Stimulated activated CD4-positive, alpha-beta T cell treated with anti-CD3 and anti-CD28 coated beads, Interleukin-15, amount 100 ng/mL, for 48 hours (primary cell): ENCODE measurements around the gene CUZD1.

Experiments
- DNase-seq, 2 donors: peaks; one replicate each; pipeline ENCODE4 v3.0.0-alpha.2; 2020; ENCODE audit warnings: low read depth in 2 of 2

Gene CUZD1

DNA sequence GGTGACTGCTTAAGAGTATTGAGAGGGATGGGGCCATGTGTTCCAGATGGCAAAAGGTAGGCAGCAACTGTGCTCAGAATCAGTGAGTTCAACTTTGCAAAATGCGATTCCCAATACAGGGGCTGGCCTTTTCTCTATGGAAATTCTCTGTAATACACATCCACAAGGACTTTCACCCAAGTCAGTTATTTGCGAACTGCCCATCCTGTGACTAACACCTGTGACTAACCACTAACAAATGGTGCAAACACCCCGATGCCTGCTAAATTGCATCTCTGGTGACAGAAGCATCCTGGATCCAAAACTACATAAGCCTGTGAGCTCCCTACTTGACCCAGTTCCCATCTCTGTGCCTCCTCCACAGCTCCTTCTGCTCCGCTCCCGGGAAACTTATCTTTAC lies 9.0 kb upstream of the CUZD1 start:
- DNase-seq: no peak

DNA sequence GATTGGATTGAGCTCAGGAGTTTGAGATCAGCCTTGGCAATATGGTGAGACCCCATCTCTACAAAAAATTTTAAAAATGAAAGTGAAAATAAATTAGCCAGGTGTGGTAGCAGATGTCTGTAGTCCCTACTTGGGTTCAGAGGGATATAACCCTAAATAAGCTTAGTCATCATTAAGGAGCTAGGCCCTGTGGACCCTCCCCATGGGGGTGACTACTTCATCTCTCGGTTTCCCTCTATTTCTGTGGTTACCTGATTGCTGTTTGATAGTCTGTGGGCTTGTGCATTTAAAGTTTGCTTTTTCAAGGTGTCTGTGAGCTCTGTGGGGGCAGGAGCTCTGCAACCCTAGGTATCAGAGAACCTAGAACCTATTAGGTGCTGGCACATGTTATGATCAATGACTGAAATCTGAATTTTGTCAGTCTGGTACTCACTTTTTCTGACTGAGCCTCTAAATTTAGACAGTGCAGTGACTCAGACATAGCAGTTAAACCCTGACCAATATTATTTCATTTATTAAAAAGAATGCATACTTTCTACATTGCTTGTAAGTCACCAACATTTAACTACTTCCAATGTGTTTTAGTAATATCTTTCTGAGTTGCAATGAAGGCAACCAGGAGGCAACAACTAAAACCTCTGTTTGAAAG lies 8.1 kb upstream of the CUZD1 start:
- DNase-seq: no peak

DNA sequence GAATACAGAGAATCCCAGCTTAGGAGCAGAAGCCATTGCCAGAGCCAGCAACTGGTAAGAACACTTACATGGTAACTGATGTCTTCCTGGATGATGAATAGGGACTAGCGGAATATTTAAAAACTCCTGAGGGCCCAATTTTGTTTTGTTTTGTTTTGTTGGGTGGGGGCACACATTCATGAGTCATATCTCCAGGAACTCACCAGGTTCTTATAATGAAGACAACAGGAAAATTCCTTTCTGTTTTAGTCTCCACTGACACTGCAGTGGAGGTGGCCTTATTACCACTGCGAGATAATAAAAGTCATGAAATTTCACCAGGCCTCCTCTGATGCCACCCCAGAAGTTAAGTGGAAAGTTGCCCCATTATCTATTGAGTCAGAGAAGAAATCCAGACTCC lies 6.6 kb upstream of the CUZD1 start:
- no peak for DNase-seq

DNA sequence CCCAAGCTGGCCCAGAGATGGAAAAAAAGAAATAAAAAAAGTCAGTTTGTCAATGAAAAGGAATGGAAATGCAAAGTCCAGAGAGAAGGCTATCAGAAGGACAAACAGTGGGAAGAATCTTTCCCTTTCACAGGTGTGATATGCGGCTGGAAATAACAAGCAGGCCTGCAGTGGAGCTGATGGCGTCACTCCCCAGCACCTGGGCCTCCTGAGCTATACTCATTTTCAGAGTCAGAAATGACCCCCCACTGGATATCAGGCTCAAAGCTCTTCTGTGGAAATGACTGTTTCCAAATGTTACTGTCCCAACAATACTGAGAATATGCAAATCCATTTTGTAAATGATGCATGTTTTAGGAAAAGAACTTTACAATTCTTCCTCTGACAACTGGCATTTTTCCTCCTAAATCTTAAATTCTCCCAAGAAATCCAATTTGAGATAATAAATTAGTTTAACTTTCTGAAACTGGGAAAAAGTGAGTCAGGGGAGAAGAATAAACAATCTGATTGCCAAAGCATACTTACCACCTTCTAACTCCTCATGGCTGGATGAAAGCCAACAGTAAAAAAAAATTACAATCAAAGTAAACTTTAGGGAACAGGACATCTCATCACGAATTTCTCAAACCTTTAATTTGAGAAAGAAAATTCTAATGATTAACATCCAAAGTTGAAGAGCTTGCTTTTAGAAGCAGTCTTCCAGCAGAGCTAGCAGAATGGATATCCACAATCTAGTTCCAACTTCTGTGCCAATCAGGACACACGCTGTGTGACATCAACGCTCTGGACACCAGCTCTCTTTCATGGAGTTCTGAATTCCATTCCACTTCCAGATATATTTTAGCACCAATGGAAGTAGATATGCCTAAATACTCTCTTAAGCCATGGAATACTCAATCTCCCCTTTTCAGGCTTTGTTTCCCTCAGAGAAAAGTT lies 5.3 kb upstream of the CUZD1 start:
- no peak for DNase-seq

GRCh38 chr10:122849900-122850605 lies 4.4 kb upstream of the CUZD1 start:
- DNase-seq: no peak

GRCh38 chr10:122849090-122849489 lies 3.4 kb upstream of the CUZD1 start:
- DNase-seq: no peak

DNA sequence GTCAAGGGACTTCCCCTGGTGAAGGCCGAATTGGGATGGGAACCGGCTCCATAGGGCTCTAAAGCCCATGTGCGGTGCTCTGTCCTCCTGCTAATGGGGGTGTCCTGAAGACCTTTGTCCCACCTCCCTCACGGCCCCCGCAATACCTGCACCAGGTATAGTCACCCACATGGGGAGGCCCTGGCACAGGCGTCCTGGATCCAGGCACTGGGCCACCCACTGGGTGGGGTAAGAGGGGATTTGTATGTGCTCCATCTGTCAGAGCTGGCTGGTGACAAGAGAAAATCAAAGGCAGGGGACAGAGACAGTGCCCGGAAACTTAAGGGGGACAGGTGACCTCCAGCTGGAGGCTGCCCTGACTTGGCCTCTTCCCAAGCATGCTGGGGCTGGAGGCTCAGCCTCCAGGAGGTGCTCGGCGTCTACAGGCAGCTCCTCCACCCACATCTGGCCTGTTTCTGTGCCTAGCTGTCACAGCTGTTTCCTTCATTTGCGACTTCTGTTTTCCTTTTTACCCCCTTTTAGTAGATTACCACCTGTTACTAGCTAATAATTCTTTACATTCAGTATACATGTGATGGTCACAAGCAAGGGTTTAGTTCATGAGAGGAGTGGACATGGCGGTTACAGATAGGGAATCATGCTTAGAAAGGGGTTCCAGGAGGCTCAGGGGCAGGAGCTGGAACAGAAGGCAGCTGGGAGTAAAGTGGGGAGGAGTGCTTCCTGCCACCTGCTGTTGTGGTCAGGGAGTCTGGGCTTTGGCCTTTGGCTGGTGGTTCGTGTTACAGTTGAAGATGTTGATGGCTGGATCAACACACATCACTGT lies 2.3 kb upstream of the CUZD1 start:
- no peak for DNase-seq

DNA sequence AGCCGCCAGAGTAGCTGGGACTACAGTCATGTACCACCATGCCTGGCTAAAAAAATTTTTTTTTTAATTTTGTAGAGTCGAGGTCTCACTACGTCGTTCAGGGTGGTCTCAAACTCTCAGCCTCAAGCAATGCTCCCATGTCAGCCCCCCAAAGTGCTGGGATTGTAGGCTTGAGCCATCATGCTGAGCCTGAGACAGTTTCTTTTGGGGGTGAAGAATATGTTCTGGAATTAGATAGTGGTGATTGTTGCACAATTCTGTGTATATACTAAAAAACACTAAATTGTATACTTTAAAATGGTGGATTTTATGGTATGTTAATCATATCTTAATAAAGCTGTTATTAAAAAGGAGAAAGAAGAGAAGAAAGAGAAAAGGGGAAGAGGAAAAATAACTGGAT lies 1.5 kb downstream of the CUZD1 start:
- DNase-seq: no peak

GRCh38 chr10:122841569-122841968 lies 4.1 kb downstream of the CUZD1 start:
- DNase-seq: no peak

- DNase-seq: no peak
Measured at GRCh38 chr10:122839505-122839904, 6.2 kb downstream of the CUZD1 start.

- DNase-seq: no peak
Measured at GRCh38 chr10:122838880-122839279, 6.8 kb downstream of the CUZD1 start.

GRCh38 chr10:122835908-122836307 lies 9.7 kb downstream of the CUZD1 start:
- no peak for DNase-seq

- no peak for DNase-seq
Measured at GRCh38 chr10:122830965-122831353, 14.7 kb downstream of the CUZD1 start.

DNA sequence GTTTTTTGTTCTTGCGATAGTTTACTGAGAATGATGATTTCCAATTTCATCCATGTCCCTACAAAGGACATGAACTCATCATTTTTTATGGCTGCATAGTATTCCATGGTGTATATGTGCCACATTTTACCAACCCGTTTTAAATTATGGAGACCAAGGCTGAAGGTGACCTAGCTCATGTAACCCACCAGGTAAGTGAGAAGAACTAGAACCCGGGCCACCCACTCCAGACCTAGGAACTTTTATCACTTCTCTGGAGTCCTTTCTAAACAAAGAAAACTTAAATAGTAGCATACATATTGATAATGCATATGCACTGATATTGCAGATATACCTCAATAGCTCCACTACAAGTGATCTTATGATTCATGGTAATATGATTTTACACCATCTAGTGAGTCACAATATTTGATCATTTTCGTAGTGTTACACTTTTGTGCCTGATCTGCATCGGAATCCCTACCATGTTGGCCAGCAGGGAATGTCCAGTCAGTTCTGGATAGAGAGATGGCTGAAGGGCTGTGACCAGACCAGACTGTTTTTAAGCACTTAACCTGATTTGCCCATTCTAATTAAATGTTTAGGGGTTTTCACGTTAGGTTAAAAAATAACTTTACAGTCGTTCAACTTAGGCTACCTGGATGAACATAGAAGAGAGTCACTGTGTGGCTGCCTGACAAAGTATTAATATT lies 15.2 kb downstream of the CUZD1 start:
- DNase-seq: no peak

DNA sequence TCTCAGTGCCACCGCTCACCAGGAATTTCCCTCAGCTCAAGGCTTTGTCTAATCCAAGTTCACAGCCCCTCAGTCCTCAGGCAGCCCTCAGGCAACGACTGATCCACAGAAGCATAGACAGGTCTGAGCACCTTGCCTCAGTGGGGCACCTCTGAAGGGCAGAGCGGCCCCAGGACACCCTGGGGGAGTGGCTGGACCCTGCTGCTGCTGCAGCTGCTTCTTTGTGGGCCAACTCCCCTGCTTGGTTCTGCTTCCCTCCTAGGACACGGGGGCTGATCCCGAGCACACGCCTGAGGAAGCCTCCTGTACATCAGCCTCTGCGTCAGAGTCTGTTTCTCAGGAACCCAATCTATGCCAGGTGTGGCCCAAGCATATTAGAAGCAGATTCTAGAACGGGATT lies 16.2 kb downstream of the CUZD1 start:
- DNase-seq: no peak

DNA sequence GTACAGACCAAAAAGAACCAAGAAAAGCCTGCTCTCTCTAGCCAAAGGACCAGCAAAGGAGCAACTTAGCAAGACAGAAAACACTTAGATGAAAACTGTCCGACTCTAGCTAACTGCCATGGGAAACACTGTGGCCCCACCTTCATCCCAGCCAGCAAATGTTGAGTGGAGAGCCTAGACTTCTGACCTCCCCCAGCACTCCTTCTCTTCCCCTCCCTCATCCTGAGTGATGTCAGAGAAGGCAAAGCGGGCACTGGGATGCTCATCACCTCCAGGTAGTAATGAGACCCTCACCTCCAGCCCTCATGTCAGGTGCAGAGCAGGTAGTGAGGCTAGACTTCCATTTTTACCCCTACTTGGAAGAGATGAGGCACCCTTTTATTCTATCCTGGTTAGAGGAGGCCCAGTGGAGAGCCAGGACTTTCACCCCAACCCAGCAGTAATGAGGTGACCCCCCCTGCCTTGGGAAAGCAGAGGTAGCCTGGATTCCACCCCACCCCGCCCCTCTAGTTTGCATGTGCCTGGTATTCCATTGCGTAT lies 16.9 kb downstream of the CUZD1 start:
- no peak for DNase-seq

DNA sequence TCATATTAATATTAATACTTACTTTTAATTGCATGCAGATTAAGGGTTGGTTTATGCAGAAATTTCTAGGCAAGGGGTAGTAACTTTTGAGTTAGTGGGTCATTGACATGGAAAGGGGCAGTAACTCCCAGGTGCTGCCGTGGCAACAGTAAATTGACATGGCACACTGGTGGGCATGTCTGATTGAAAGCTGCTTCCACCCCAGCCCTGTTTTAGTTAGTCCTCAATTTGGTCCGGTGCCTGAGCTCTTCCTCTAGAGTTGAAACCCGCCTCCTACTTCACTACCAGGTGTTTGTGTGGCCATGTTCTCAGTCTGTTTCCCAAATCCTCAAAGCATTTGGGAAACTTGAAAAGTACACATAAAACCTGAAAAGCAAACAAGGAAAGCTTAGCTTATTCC lies 18.4 kb downstream of the CUZD1 start:
- DNase-seq: no peak

GRCh38 chr10:122822973-122823690 lies 22.5 kb downstream of the CUZD1 start:
- no peak for DNase-seq

- DNase-seq: no peak
Measured at GRCh38 chr10:122821808-122822207, 23.8 kb downstream of the CUZD1 start.

DNA sequence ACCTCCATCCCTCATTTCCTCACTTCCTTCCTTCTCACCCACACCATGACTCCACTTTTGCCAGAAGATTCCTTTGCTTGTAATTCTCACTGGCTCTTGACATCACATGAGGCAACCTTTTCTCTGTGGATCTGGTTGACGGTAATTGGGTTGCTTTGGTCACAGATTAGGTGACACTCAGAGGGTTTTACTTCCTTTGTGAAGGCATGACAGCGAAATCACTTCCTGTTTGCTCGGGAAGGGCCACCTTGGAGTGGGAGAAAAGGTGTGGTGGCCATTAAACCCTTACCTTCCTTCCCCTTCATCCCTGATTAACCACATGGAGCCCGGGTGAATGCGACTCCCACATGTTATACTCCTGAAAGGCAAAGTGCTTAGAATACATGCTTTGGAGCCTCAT lies 30.2 kb downstream of the CUZD1 start:
- DNase-seq: no peak
